NB4 (cell line): Measurements from ENCODE around the gene PPP1R11.

Source experiments
- CTCF ChIP-seq: IDR thresholded peaks from one replicate; pipeline ENCODE4 v1.5.1; 2012; ENCODE audit warnings: low read depth, low read length
- MAX ChIP-seq: IDR thresholded peaks from 2 replicates; pipeline ENCODE4 v1.6.1; 2011; ENCODE audit warnings: low read depth, low read length
- MYC ChIP-seq: IDR thresholded peaks from 2 replicates; pipeline ENCODE4 v1.6.1; 2011; ENCODE audit warnings: low read depth, low read length
- POLR2A ChIP-seq: IDR thresholded peaks from 2 replicates; pipeline ENCODE4 v1.6.1; 2011; ENCODE audit warnings: mild to moderate bottlenecking; ENCODE audit not compliant: insufficient read length; ENCODE audit errors: extremely low read depth

- TF ChIP-seq CTCF (no peak), MAX (no peak), POLR2A (no peak), MYC (no peak)
These were observed 7.5 kb downstream of the PPP1R11 start for GRCh38 chr6:30074331-30075093.
